Measurements from ENCODE around the gene PGM5.

Gene PGM5

DNA sequence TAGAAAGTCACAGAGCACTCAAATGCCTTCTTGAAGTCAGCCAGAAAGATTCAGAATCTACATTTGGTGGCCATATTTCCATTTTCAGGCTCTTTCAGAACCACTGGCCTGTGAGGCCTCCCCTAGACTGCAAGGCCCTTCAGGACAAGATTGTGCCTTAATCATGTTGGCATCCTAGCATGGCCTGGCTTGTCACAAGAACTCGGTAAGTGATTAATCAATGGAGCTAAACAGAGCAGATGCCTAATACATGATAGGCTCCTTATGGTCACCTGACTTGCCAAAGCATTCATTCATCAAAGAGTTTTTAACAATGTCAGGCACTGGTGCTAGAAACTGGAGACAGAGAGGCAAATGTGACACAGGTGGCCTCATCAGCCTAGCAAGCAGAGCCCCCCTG, 70.3 kb downstream of the PGM5 start:
- Histone ChIP-seq H3K4me2 (ENCODE audit: low read depth, low read length, poor library complexity, severe bottlenecking) (no peak overlapping the region), H2AFZ (ENCODE audit: low read length) (peak overlapping the region; percentile 14), H3K9me3 (ENCODE audit: insufficient read depth, low read depth, low read length) (no peaks in the 10 kb centered on the region), H3K9ac (ENCODE audit: low read depth, low read length, poor library complexity, severe bottlenecking) (no peak overlapping the region), H3K9me2 (replicated peaks; ENCODE audit: low read depth, low read length) (no peaks in the 10 kb centered on the region), H3K36me3 (ENCODE audit: insufficient read depth, low read length) (no peaks in the 10 kb centered on the region), H3F3A (ENCODE audit: low read depth) (no peaks in the 10 kb centered on the region), H3K79me2 (ENCODE audit: insufficient read depth, low read length) (no peaks in the 10 kb centered on the region), H3K27me3 (ENCODE audit: insufficient read depth, low read length, poor library complexity, severe bottlenecking) (no peaks in the 10 kb centered on the region), H3K4me3 (ENCODE audit: low read length, poor library complexity, severe bottlenecking) (no peak overlapping the region), H3K4me1 (ENCODE audit: insufficient read depth, low read length, poor library complexity, severe bottlenecking) (peaks cover 14% of the 10 kb centered on the region), H4K20me1 (ENCODE audit: insufficient read depth, low read length, poor library complexity, severe bottlenecking) (no peaks in the 10 kb centered on the region)
- TF ChIP-seq EZH2phosphoT487 (IDR thresholded peaks at IDR 0.05; ENCODE audit: borderline replicate concordance): no peak
- TF ChIP-seq, protein P1, sequence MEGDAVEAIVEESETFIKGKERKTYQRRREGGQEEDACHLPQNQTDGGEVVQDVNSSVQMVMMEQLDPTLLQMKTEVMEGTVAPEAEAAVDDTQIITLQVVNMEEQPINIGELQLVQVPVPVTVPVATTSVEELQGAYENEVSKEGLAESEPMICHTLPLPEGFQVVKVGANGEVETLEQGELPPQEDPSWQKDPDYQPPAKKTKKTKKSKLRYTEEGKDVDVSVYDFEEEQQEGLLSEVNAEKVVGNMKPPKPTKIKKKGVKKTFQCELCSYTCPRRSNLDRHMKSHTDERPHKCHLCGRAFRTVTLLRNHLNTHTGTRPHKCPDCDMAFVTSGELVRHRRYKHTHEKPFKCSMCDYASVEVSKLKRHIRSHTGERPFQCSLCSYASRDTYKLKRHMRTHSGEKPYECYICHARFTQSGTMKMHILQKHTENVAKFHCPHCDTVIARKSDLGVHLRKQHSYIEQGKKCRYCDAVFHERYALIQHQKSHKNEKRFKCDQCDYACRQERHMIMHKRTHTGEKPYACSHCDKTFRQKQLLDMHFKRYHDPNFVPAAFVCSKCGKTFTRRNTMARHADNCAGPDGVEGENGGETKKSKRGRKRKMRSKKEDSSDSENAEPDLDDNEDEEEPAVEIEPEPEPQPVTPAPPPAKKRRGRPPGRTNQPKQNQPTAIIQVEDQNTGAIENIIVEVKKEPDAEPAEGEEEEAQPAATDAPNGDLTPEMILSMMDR (conservative IDR thresholded peaks at IDR 0.05; ENCODE audit: low read length): no peak

DNA sequence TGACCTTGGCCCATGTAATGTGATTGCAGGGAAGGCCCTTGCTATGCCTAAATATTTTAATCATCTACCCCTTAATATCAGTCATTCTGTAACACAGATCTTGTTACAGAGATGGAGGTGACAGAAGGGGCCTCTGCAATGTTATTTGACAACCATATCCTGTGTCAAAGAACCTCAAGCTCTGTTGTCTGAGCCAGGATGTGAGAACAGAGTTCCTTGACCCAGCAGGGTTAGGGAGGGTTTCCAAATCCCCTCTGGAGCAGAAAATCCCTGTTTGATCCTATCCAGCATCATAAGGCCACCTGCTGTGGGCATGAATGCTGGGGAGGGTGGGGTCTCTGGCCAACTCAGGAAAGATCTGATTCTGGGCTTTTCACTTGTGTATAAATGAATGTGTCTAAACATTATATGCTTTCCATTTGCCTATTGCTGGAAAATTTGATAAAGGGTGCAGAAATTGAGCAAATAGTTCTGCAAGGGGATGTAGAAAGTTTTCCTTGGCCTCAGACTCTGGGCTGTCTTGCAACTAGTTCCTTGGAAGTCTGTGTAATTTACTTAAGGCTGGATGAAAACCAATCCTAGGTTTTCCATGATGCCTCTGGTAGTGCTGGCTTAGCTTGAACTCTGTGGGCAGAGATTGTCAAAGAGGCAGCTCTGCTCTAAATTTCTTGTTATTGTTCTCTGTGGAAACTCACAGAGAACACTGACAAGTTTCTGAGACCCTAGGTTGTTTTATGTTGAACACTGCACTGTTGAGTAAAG, 71.0 kb downstream of the PGM5 start:
- Histone ChIP-seq H3K27me3 (ENCODE audit: insufficient read depth, low read length, poor library complexity, severe bottlenecking) (no peaks in the 10 kb centered on the region), H4K20me1 (ENCODE audit: insufficient read depth, low read length, poor library complexity, severe bottlenecking) (no peaks in the 10 kb centered on the region), H2AFZ (ENCODE audit: low read length) (peak overlapping the region; percentile 14), H3K9me3 (ENCODE audit: insufficient read depth, low read depth, low read length) (no peaks in the 10 kb centered on the region), H3K4me1 (ENCODE audit: insufficient read depth, low read length, poor library complexity, severe bottlenecking) (peaks cover 14% of the 10 kb centered on the region), H3K4me2 (ENCODE audit: low read depth, low read length, poor library complexity, severe bottlenecking) (no peak overlapping the region), H3K4me3 (ENCODE audit: low read length, poor library complexity, severe bottlenecking) (no peak overlapping the region), H3K36me3 (ENCODE audit: insufficient read depth, low read length) (no peaks in the 10 kb centered on the region), H3K9ac (ENCODE audit: low read depth, low read length, poor library complexity, severe bottlenecking) (no peak overlapping the region), H3F3A (ENCODE audit: low read depth) (no peaks in the 10 kb centered on the region), H3K9me2 (replicated peaks; ENCODE audit: low read depth, low read length) (no peaks in the 10 kb centered on the region), H3K79me2 (ENCODE audit: insufficient read depth, low read length) (no peaks in the 10 kb centered on the region)
- TF ChIP-seq EZH2phosphoT487 (IDR thresholded peaks at IDR 0.05; ENCODE audit: borderline replicate concordance): no peak
- TF ChIP-seq, protein P1 (conservative IDR thresholded peaks at IDR 0.05; ENCODE audit: low read length): no peak

DNA sequence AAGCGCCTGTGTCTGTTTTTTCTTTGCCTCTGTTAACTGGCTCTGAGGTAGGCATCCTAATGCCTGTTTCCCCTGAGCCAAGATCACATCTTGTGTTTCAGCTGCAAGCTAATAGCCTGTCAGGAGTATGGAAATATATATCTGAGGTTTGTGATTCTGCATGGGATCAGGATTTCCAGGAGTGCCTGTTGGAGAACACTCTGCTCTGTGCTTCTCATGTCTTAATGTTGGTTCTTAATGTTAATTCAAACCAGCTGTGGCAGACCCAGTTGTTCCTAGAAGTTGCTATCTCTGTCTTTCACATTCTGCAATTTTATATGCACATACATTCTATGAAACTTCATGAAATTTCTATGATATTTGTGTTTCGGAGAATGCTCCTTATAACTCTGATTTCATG, 72.1 kb downstream of the PGM5 start:
- Histone ChIP-seq H3K4me1 (ENCODE audit: insufficient read depth, low read length, poor library complexity, severe bottlenecking) (peaks cover 14% of the 10 kb centered on the region), H3K9ac (ENCODE audit: low read depth, low read length, poor library complexity, severe bottlenecking) (no peak overlapping the region), H3K4me2 (ENCODE audit: low read depth, low read length, poor library complexity, severe bottlenecking) (no peak overlapping the region), H3K4me3 (ENCODE audit: low read length, poor library complexity, severe bottlenecking) (no peak overlapping the region), H3K79me2 (ENCODE audit: insufficient read depth, low read length) (no peaks in the 10 kb centered on the region), H2AFZ (ENCODE audit: low read length) (no peak overlapping the region), H3K9me3 (ENCODE audit: insufficient read depth, low read depth, low read length) (no peaks in the 10 kb centered on the region), H3K9me2 (replicated peaks; ENCODE audit: low read depth, low read length) (no peaks in the 10 kb centered on the region), H3K27me3 (ENCODE audit: insufficient read depth, low read length, poor library complexity, severe bottlenecking) (no peaks in the 10 kb centered on the region), H3F3A (ENCODE audit: low read depth) (no peaks in the 10 kb centered on the region), H4K20me1 (ENCODE audit: insufficient read depth, low read length, poor library complexity, severe bottlenecking) (no peaks in the 10 kb centered on the region), H3K36me3 (ENCODE audit: insufficient read depth, low read length) (no peaks in the 10 kb centered on the region)
- TF ChIP-seq, protein P1 (conservative IDR thresholded peaks at IDR 0.05; ENCODE audit: low read length): no peak
- TF ChIP-seq EZH2phosphoT487 (IDR thresholded peaks at IDR 0.05; ENCODE audit: borderline replicate concordance): no peak
